Panc1 (cell line): Measurements from ENCODE around the gene ZFYVE28. TPM values are rescaled to one million over a fixed set of nuclear protein-coding genes. Genes with fewer than 3 reads are reported as not detected.

Experiments
- ATAC-seq: fragments of 200-7000 bp; cut with Tn5 transposase; 2 replicates; pipeline ENCODE4 v1.9.1; 2020; ENCODE audit warnings: mild to moderate bottlenecking, moderate library complexity
- BruUV-seq: library from RNA; stranded (reverse); fragments of 400-500 nt; replicated peaks from 2 replicates; lab custom pipeline; 2021; lab: Mats Ljungman, UMichigan
- CTCF ChIA-PET: fragments of 300-600 bp; sonication (Branson Sonifier 250); formaldehyde crosslinking; loops from one replicate; lab custom pipeline; 2022; ENCODE audit warnings: antibody characterized with exemption; lab: Charles Lee
- POLR2A ChIA-PET: fragments of 300-600 bp; sonication (Branson Sonifier 250); formaldehyde crosslinking; loops from one replicate; lab custom pipeline; 2022; ENCODE audit warnings: antibody characterized with exemption; lab: Charles Lee
- DNase-seq: peaks from one replicate; pipeline ENCODE4 v3.0.0-alpha.2; 2010; ENCODE audit warnings: low read depth, low spot score
- H3K27ac ChIP-seq: 2 replicates; pipeline ENCODE4 v1.5.1; 2011; ENCODE audit warnings: mild to moderate bottlenecking, low read length, inconsistent platforms
- H3K27me3 ChIP-seq: fragments of 200-500 bp; sonication (Bioruptor generic); 2 replicates; pipeline ENCODE4 v1.6.0; 2014; ENCODE audit warnings: low read length, inconsistent platforms; ENCODE audit not compliant: control insufficient read depth, insufficient read depth
- H3K36me3 ChIP-seq: fragments of 200-500 bp; sonication (Bioruptor generic); 2 replicates; pipeline ENCODE4 v1.5.1; 2014; ENCODE audit warnings: inconsistent platforms, mild to moderate bottlenecking, low read length, moderate library complexity; ENCODE audit not compliant: control insufficient read depth, insufficient read depth
- H3K4me1 ChIP-seq: 2 replicates; pipeline ENCODE4 v1.5.1; 2011; ENCODE audit warnings: inconsistent platforms, mild to moderate bottlenecking, low read length, moderate library complexity; ENCODE audit not compliant: control insufficient read depth, insufficient read depth
- H3K4me3 ChIP-seq, 2 experiments: 2 replicates each; pipeline ENCODE4 v1.5.1; 2011 to 2012; ENCODE audit warnings: low read depth in 2 of 2, low read length in 2 of 2, mild to moderate bottlenecking in 2 of 2, inconsistent platforms in 1 of 2, moderate library complexity in 1 of 2
- H3K9me3 ChIP-seq: fragments of 200-500 bp; sonication (Bioruptor generic); 2 replicates; pipeline ENCODE4 v1.5.1; 2014; ENCODE audit warnings: low read depth, mild to moderate bottlenecking, inconsistent platforms, low read length, moderate library complexity; ENCODE audit not compliant: control insufficient read depth, insufficient read depth
- CTCF ChIP-seq: fragments of 450-650 bp; IDR thresholded peaks from 2 replicates; pipeline ENCODE4 v1.5.1; 2017; ENCODE audit warnings: mild to moderate bottlenecking
- POLR2AphosphoS5 ChIP-seq: IDR thresholded peaks from 2 replicates; pipeline ENCODE4 v1.6.1; 2012; ENCODE audit warnings: mild to moderate bottlenecking, low read depth, low read length, moderate library complexity
- SIN3A ChIP-seq: IDR thresholded peaks from 2 replicates; pipeline ENCODE4 v1.6.1; 2012; ENCODE audit warnings: low read depth, mild to moderate bottlenecking, low read length, moderate library complexity, borderline replicate concordance; ENCODE audit not compliant: insufficient read depth
- TCF7L2 ChIP-seq: IDR thresholded peaks from 2 replicates; pipeline ENCODE4 v1.6.1; 2011; ENCODE audit warnings: mild to moderate bottlenecking, low read depth, low read length, inconsistent platforms
- in situ Hi-C: cut with HindIII; loops from 2 replicates; pipeline ENCODE4 v1.10.0; 2016; ENCODE audit warnings: low sequenced_read_pairs, low pct_unique_long_range_greater_than_20kb
- intact Hi-C: fragments of 100-400 bp; cut with micrococcal nuclease; formaldehyde crosslinking; loops from one replicate; pipeline ENCODE4 v1.10.0; 2022; ENCODE audit not compliant: unreplicated experiment
- total RNA-seq: library from RNA; stranded (reverse); gene quantifications from one replicate; pipeline ENCODE4 v1.2.1, GENCODE V29; 2021; ENCODE audit not compliant: unreplicated experiment
- TF ChIP-seq, protein P1 (sequence below), 2 experiments: IDR thresholded peaks; 2 replicates each; pipeline ENCODE4 v1.6.1; 2011 to 2012; ENCODE audit warnings: low read depth in 2 of 2, control low read depth in 1 of 2, low read length in 1 of 2, mild to moderate bottlenecking in 1 of 2, moderate library complexity in 1 of 2; ENCODE audit not compliant: insufficient read depth in 1 of 2

Gene ZFYVE28
- total RNA-seq, 1 experiment from 2014 or later: 11.9 TPM

GRCh38 chr4:2359591-2360395, 58.7 kb downstream of the ZFYVE28 start:
- H3K36me3 ChIP-seq: no peaks in the 10 kb centered on the region
- no peak overlapping the region for H3K4me3 ChIP-seq
- BruUV-seq: no TSS peak
- no peak overlapping the region for H3K27ac ChIP-seq
- no peaks in the 10 kb centered on the region; the same call in 1 of the 2 replicates for H3K4me1 ChIP-seq
- H3K27me3 ChIP-seq: no peaks in the 10 kb centered on the region
- ChIA-PET POLR2A (no interaction called here), CTCF (no interaction called here)
- intact Hi-C loops: no loop called here
- ATAC-seq: no peak
- TF ChIP-seq, protein P1, sequence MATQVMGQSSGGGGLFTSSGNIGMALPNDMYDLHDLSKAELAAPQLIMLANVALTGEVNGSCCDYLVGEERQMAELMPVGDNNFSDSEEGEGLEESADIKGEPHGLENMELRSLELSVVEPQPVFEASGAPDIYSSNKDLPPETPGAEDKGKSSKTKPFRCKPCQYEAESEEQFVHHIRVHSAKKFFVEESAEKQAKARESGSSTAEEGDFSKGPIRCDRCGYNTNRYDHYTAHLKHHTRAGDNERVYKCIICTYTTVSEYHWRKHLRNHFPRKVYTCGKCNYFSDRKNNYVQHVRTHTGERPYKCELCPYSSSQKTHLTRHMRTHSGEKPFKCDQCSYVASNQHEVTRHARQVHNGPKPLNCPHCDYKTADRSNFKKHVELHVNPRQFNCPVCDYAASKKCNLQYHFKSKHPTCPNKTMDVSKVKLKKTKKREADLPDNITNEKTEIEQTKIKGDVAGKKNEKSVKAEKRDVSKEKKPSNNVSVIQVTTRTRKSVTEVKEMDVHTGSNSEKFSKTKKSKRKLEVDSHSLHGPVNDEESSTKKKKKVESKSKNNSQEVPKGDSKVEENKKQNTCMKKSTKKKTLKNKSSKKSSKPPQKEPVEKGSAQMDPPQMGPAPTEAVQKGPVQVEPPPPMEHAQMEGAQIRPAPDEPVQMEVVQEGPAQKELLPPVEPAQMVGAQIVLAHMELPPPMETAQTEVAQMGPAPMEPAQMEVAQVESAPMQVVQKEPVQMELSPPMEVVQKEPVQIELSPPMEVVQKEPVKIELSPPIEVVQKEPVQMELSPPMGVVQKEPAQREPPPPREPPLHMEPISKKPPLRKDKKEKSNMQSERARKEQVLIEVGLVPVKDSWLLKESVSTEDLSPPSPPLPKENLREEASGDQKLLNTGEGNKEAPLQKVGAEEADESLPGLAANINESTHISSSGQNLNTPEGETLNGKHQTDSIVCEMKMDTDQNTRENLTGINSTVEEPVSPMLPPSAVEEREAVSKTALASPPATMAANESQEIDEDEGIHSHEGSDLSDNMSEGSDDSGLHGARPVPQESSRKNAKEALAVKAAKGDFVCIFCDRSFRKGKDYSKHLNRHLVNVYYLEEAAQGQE (IDR thresholded peaks at IDR 0.05; ENCODE audit: insufficient read depth in 1 of 2, low read depth in 2 of 2, low read length in 1 of 2): no peak
- TF ChIP-seq CTCF: no peak
- TF ChIP-seq POLR2AphosphoS5: no peak
- TF ChIP-seq TCF7L2: no peak
- TF ChIP-seq SIN3A: no peak
- H3K9me3 ChIP-seq: no peaks in the 10 kb centered on the region
- DNase-seq: no peak
- in situ Hi-C loops: no loop called here

DNA sequence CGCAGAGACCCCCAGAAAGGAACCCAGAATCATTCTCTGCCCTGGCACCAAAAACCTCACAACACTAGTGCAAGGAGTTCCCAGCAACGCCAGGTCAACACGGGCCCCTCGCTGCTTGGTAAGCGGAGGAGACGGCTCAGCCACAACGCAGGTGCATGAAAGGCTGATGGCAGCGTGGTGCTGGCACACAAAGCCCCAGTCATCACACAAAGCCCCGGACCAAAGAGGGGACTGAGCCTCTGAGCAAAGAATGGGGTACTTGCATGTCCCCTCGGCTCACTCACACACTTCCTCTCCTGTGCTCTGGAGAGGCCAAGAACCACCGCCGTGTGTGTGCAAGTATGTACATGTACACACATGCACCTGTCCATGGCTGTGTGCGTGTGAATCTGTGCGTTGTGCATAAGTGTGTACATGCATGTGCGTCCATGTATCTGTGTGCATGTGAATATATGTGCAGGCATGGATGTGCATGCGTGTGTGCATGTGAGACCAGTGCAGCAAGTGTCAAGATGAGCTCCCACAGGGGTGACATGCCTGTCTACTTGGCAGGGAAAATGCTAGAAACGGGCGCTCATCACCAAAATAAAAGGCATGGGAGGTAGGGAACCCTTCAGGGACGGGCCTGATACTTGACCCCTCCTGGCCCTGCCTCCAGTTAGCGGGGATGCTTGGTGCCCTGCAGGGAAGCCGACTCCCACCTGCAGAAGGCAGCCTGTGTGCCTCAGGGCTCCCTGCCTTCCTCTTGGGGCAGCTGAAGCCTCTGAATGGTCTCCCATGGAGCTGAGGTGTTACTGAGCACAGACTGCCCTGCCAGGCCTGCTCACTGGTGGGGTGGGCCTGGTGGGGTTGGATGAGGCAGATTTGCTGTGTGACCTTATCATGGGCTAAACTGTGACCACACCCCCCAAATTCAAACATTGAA, 60.4 kb downstream of the ZFYVE28 start:
- H3K4me3 ChIP-seq: no peak overlapping the region
- intact Hi-C loops: no loop called here
- in situ Hi-C loops: no loop called here
- ChIA-PET CTCF (no interaction called here), POLR2A (no interaction called here)
- TF ChIP-seq POLR2AphosphoS5 (no peak), SIN3A (no peak), TCF7L2 (no peak), CTCF (no peak)
- TF ChIP-seq, protein P1 (IDR thresholded peaks at IDR 0.05; ENCODE audit: insufficient read depth in 1 of 2, low read depth in 2 of 2, low read length in 1 of 2): no peak
- H3K27me3 ChIP-seq: no peaks in the 10 kb centered on the region
- BruUV-seq: no TSS peak
- no peaks in the 10 kb centered on the region; the same call in 1 of the 2 replicates for H3K4me1 ChIP-seq
- ATAC-seq (no peak), DNase-seq (no peak)
- no peak overlapping the region for H3K27ac ChIP-seq
- H3K36me3 ChIP-seq: no peaks in the 10 kb centered on the region
- no peaks in the 10 kb centered on the region for H3K9me3 ChIP-seq
